ENCODE results near the gene DDI1.
"Not testable (repeated sequence)": the region's sequence is repeated elsewhere in the genome, so short reads cannot be mapped to it uniquely, and the experiment has no call there.

Gene DDI1

DNA sequence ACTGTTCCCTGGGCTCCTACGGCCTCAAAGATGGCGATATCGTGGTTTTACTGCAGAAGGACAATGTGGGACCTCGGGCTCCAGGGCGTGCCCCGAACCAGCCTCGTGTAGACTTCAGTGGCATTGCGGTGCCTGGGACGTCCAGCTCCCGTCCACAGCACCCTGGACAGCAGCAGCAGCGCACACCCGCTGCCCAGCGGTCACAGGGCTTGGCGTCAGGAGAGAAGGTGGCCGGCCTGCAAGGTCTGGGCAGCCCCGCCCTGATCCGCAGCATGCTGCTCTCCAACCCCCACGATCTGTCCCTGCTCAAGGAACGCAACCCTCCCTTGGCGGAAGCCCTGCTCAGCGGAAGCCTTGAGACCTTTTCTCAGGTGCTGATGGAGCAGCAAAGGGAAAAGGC lies 555 bp downstream of the DDI1 start:
- no peaks in the 10 kb centered on the region for H3K4me1 ChIP-seq (ENCODE audit: control insufficient read depth, insufficient read depth, low read length)

DNA sequence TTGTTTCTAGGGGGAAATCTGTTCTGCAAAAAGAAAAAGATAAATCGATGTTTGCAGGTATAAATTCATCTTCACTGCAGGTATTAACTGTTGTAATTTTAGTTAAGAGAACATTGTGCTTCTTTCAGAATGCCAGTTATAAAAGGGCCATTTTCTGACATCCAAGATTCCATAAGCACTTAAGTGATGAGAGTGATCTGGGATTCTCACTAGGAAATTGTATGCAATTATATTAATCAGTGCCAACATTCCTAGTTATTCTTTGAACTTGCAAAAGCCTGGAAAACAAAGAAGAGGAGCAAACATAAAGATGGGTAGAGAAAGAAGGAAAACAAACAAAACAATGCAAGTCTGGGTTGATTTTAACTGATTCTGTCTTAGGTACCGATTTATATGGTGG lies 5.4 kb downstream of the DDI1 start:
- WGBS, 2 experiments: 97 to 100% methylated on average over 2 of the region's 2 CpGs
- Histone ChIP-seq H3K36me3 (ENCODE audit: control insufficient read depth, insufficient read depth, low read length) (no peaks in the 10 kb centered on the region), H3K27ac (ENCODE audit: insufficient read depth, low read depth, low read length, poor library complexity, severe bottlenecking) (no peak overlapping the region), H3K27me3 (ENCODE audit: control insufficient read depth, insufficient read depth, low read length, poor library complexity, severe bottlenecking) (no peaks in the 10 kb centered on the region), H3K9me3 (ENCODE audit: control insufficient read depth, low read length) (no peaks in the 10 kb centered on the region), H3K4me3 (ENCODE audit: insufficient read depth, low read depth, low read length) (no peak overlapping the region), H3K4me1 (ENCODE audit: control insufficient read depth, insufficient read depth, low read length) (no peaks in the 10 kb centered on the region)

More for the DNA sequence above, 555 bp downstream of the DDI1 start:
- Histone ChIP-seq H3K27ac (ENCODE audit: insufficient read depth, low read depth, low read length, poor library complexity, severe bottlenecking) (no peak overlapping the region), H3K9me3 (ENCODE audit: control insufficient read depth, low read length) (no peaks in the 10 kb centered on the region), H3K36me3 (ENCODE audit: control insufficient read depth, insufficient read depth, low read length) (no peaks in the 10 kb centered on the region), H3K4me3 (ENCODE audit: insufficient read depth, low read depth, low read length) (no peak overlapping the region), H3K27me3 (ENCODE audit: control insufficient read depth, insufficient read depth, low read length, poor library complexity, severe bottlenecking) (no peaks in the 10 kb centered on the region)
- WGBS, 2 experiments: 93 to 96% methylated on average over 21 of the region's 21 CpGs

DNA sequence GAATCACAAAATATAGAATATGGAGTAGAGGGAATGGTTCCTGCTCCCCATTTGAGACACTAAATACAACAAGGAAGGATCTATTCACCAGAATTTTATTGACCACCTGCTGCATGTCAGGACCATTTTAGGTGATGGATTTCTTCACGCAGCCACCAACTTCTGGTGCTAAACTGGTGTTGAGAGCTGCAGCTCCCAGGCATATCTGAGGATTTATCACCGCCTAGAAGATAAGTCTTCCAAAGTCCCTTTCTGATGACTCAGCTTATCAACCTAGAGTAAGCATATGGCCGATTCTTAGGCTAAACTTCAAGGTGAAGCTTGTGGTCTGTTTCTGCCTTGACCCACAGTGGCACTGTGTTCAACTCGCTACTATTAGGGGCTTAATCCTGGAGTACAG lies 6.7 kb downstream of the DDI1 start:
- no peaks in the 10 kb centered on the region for H3K9me3 ChIP-seq (ENCODE audit: control insufficient read depth, low read length)
- WGBS, 2 experiments: 94 to 97% methylated on average over 4 of the region's 4 CpGs
- no peaks in the 10 kb centered on the region for H3K27me3 ChIP-seq (ENCODE audit: control insufficient read depth, insufficient read depth, low read length, poor library complexity, severe bottlenecking)
- no peaks in the 10 kb centered on the region for H3K36me3 ChIP-seq (ENCODE audit: control insufficient read depth, insufficient read depth, low read length)
- H3K4me3 ChIP-seq (ENCODE audit: insufficient read depth, low read depth, low read length): no peak overlapping the region
- H3K4me1 ChIP-seq (ENCODE audit: control insufficient read depth, insufficient read depth, low read length): no peaks in the 10 kb centered on the region
- no peak overlapping the region for H3K27ac ChIP-seq (ENCODE audit: insufficient read depth, low read depth, low read length, poor library complexity, severe bottlenecking)

DNA sequence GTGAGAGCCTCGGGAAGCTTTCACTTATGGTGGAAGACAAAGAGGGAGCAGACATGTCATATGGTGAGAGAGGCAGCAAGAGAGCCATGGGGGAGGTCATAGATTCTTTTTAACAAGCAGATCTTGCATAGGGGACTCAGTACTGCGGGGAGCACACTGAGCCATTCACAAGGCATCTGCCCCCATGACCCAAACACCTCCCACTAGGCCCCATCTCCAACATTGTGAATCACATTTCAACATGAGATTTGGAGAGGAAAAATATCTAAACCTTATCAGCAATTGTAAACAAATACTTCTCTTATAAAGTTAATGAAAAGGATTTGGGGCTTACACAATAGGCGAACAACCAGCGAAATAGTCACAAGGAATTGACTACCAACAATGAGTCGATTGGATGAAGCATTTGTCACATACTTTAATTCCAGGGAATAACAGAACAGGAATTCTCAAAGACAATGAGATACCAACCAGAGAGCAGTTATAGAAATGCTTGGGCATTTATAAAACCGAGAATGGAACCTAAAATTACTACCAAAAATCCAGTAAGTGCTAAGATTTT lies 7.3 kb downstream of the DDI1 start:
- Histone ChIP-seq H3K36me3 (ENCODE audit: control insufficient read depth, insufficient read depth, low read length) (no peaks in the 10 kb centered on the region), H3K4me1 (ENCODE audit: control insufficient read depth, insufficient read depth, low read length) (no peaks in the 10 kb centered on the region), H3K27ac (ENCODE audit: insufficient read depth, low read depth, low read length, poor library complexity, severe bottlenecking) (no peak overlapping the region), H3K9me3 (ENCODE audit: control insufficient read depth, low read length) (no peaks in the 10 kb centered on the region), H3K27me3 (ENCODE audit: control insufficient read depth, insufficient read depth, low read length, poor library complexity, severe bottlenecking) (no peaks in the 10 kb centered on the region), H3K4me3 (ENCODE audit: insufficient read depth, low read depth, low read length) (no peak overlapping the region)
- WGBS, 2 experiments: 86 to 93% methylated on average over 6 of the region's 6 CpGs

DNA sequence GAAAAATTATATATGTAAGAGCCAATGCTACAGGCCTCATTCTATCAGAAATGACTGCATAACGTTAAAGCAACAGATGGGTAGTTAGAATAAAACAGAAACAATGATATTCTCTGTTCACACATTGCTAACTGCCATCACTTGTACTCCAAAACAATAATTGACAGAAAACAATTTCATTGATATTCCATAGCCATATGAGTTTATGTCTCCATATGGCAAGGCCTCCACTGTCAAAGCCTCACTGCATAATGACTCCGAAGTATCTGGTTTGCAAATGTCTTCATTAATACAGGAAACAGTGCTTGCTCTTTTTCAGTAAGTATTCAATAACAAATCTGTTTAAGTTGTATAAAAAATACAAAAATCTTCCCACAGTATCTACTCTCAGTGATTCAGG lies 9.9 kb downstream of the DDI1 start:
- no peaks in the 10 kb centered on the region for H3K9me3 ChIP-seq (ENCODE audit: control insufficient read depth, low read length)
- WGBS, 2 experiments: 98 to 100% methylated on average over 1 to 2 of the region's 2 CpGs
- H3K4me3 ChIP-seq (ENCODE audit: insufficient read depth, low read depth, low read length): no peak overlapping the region
- no peak overlapping the region for H3K27ac ChIP-seq (ENCODE audit: insufficient read depth, low read depth, low read length, poor library complexity, severe bottlenecking)
- no peaks in the 10 kb centered on the region for H3K36me3 ChIP-seq (ENCODE audit: control insufficient read depth, insufficient read depth, low read length)
- H3K4me1 ChIP-seq (ENCODE audit: control insufficient read depth, insufficient read depth, low read length): no peaks in the 10 kb centered on the region
- H3K27me3 ChIP-seq (ENCODE audit: control insufficient read depth, insufficient read depth, low read length, poor library complexity, severe bottlenecking): no peaks in the 10 kb centered on the region

DNA sequence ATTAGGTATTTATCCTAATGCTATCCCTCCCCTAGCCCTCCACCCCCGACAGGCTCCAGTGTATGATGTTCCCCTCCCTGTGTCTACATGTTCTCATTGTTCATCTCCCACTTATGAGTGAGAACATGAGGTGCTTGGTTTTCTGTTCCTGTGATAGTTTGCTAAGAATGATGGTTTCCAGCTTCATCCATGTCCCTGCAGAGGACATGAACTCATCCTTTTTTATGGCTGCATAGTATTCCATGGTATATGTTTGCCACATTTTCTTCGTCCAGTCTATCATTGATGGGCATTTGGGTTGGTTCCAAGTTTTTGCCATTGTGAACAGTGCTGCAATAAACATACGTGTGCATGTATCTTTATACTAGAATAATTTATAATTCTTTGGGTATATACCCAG lies 10.4 kb downstream of the DDI1 start:
- not testable (repeated sequence) for H3K36me3 ChIP-seq (ENCODE audit: control insufficient read depth, insufficient read depth, low read length); H3K4me3 ChIP-seq (ENCODE audit: insufficient read depth, low read depth, low read length); H3K27me3 ChIP-seq (ENCODE audit: control insufficient read depth, insufficient read depth, low read length, poor library complexity, severe bottlenecking); H3K27ac ChIP-seq (ENCODE audit: insufficient read depth, low read depth, low read length, poor library complexity, severe bottlenecking); H3K4me1 ChIP-seq (ENCODE audit: control insufficient read depth, insufficient read depth, low read length); H3K9me3 ChIP-seq (ENCODE audit: control insufficient read depth, low read length)
- WGBS, 2 experiments: 90 to 92% methylated on average over 2 of the region's 3 CpGs

DNA sequence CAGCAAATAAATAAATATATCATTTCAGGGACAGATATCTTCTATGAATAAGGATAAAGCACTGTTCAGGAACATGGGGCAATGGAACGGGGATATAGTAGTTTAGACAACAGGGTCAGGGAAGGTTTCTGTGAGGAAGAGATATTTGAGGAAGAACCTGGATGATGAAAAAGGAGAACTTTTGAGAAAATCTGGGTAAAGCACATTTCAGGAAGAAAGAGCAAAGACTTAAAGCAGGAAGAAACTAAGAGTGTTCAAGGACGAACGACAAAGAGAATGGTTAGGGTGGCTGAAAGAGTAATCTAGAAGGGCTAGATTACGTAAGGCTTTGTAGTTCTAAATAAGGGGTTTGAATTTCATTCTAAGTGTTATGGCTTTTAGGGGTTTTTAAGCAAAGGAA lies 12.7 kb downstream of the DDI1 start:
- Histone ChIP-seq H3K27ac (ENCODE audit: insufficient read depth, low read depth, low read length, poor library complexity, severe bottlenecking) (no peak overlapping the region), H3K36me3 (ENCODE audit: control insufficient read depth, insufficient read depth, low read length) (no peaks in the 10 kb centered on the region), H3K9me3 (ENCODE audit: control insufficient read depth, low read length) (no peaks in the 10 kb centered on the region), H3K27me3 (ENCODE audit: control insufficient read depth, insufficient read depth, low read length, poor library complexity, severe bottlenecking) (no peaks in the 10 kb centered on the region), H3K4me3 (ENCODE audit: insufficient read depth, low read depth, low read length) (no peak overlapping the region), H3K4me1 (ENCODE audit: control insufficient read depth, insufficient read depth, low read length) (no peaks in the 10 kb centered on the region)
- 90 to 95% methylated on average over 4 of the region's 4 CpGs for WGBS, 2 experiments

DNA sequence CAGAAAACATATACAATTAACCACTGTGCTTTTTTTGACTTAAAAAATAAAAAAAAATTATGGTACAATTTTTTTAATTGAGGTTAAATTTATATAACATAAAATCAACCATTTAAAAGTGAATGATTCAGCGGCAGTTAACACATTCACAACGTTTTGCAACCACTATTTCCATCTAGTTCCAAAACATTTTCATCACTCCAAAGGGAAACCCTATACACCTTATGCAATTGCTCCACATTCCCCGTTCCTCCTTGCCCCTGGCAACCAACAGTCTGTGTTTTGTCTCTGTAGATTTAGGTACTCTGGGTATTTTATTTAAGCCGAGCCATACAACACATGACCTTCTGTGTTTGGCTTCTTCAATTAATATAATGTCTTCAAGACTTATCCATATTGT lies 15.3 kb downstream of the DDI1 start:
- Histone ChIP-seq H3K27ac (ENCODE audit: insufficient read depth, low read depth, low read length, poor library complexity, severe bottlenecking) (no peak overlapping the region), H3K4me3 (ENCODE audit: insufficient read depth, low read depth, low read length) (no peak overlapping the region), H3K9me3 (ENCODE audit: control insufficient read depth, low read length) (no peaks in the 10 kb centered on the region), H3K4me1 (ENCODE audit: control insufficient read depth, insufficient read depth, low read length) (no peaks in the 10 kb centered on the region), H3K27me3 (ENCODE audit: control insufficient read depth, insufficient read depth, low read length, poor library complexity, severe bottlenecking) (no peaks in the 10 kb centered on the region), H3K36me3 (ENCODE audit: control insufficient read depth, insufficient read depth, low read length) (no peaks in the 10 kb centered on the region)
- WGBS, 2 experiments: 82 to 89% methylated on average over 3 to 4 of the region's 4 CpGs

DNA sequence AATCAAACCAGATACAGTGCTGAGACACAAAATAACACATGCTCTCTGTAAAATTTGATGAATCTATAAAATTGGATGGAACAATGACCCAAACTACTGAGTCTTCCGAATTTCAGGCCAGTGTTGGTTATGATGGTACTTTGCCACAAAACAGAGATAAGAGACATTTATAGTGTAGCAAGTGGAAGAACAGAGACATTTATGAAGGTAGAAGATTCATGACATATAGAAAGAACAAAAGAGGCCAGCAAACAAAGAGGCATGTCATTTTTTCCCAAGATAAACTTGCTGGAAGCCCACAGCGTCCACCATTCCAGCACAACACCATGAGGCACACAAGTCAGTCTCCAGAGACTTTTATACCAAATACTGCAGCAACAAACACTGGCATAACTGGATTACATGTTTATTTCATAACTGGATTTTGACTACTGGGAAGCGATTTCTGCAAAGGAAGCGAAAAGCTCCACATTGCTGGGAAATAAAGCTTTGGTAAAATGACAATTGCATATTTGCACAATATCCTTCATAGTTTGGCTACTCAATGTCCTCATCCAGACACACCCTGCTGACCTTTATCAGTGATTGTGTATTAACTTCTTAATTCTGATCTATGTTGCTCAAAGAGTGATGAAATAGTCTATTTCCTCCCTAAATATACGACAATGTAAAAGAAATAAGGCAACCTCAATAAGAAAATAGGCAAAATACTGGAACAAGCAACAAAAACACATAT lies 17.5 kb downstream of the DDI1 start:
- no peak overlapping the region for H3K27ac ChIP-seq (ENCODE audit: insufficient read depth, low read depth, low read length, poor library complexity, severe bottlenecking)
- no peaks in the 10 kb centered on the region for H3K36me3 ChIP-seq (ENCODE audit: control insufficient read depth, insufficient read depth, low read length)
- no peaks in the 10 kb centered on the region for H3K4me1 ChIP-seq (ENCODE audit: control insufficient read depth, insufficient read depth, low read length)
- H3K4me3 ChIP-seq (ENCODE audit: insufficient read depth, low read depth, low read length): no peak overlapping the region
- WGBS, 2 experiments: 70 to 75% methylated on average over 4 of the region's 5 CpGs
- no peaks in the 10 kb centered on the region for H3K27me3 ChIP-seq (ENCODE audit: control insufficient read depth, insufficient read depth, low read length, poor library complexity, severe bottlenecking)
- no peaks in the 10 kb centered on the region for H3K9me3 ChIP-seq (ENCODE audit: control insufficient read depth, low read length)

DNA sequence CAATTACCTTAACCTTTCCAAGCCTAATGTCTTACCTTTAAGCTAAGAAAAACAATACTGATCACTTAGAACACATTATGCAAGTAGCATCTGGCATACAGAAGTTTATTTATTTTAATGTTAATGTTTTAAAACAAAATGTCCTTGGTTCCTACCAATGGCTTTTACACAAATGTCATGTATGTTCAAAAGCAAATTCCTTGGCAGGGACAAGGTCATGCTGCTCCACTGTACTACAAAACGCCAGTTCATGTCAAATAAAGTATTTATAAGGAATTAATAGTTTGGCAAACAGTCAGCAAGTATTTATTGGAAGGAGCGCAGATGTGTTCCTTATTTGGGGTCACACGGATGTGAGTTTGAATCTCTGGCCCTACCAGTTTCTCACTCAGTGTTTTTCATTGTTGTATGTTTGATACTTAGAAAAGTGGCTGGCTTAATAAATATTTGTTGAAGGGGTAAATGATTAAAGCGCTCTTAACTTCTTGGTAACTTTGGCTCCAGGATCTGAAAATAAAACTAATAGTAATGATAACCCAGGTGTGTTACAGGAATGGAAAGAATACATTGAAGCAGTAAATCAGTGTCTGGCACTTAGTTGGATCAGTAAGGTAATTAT lies 18.6 kb downstream of the DDI1 start:
- no peaks in the 10 kb centered on the region for H3K36me3 ChIP-seq (ENCODE audit: control insufficient read depth, insufficient read depth, low read length)
- H3K27me3 ChIP-seq (ENCODE audit: control insufficient read depth, insufficient read depth, low read length, poor library complexity, severe bottlenecking): no peaks in the 10 kb centered on the region
- no peaks in the 10 kb centered on the region for H3K9me3 ChIP-seq (ENCODE audit: control insufficient read depth, low read length)
- no peaks in the 10 kb centered on the region for H3K4me1 ChIP-seq (ENCODE audit: control insufficient read depth, insufficient read depth, low read length)
- no peak overlapping the region for H3K27ac ChIP-seq (ENCODE audit: insufficient read depth, low read depth, low read length, poor library complexity, severe bottlenecking)
- WGBS, 2 experiments: 97 to 100% methylated on average over 4 of the region's 4 CpGs
- no peak overlapping the region for H3K4me3 ChIP-seq (ENCODE audit: insufficient read depth, low read depth, low read length)
